Activated CD8-positive, alpha-beta memory T cell treated with anti-CD3 and anti-CD28 coated beads for 1 hour (primary cell): ENCODE measurements around the gene MYEOV.

Source experiments
- DNase-seq, 2 donors: peaks; one replicate each; pipeline ENCODE4 v3.0.0-alpha.2; 2020; ENCODE audit warnings: low read depth in 1 of 2; ENCODE audit errors: extremely low read depth in 1 of 2

Gene MYEOV

DNA sequence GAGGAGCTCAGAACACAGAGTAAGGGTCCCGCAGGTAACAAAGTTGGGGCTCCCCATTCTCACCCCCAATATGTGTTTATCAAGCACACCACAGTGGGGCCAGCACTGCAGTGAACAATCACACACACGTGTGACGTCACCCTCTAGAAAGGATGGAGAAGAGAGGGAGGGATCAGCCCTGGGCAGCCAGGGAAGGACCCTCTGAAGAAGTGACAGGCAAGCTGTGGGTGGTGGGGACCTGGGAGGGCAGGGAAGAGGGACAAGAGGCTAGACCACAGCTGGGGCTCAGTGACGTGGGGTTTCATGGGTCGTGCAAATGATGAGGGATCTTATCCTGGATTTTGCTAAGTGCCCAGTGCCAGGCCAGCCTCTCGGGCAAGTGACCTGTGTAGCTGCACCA, 28.7 kb upstream of the MYEOV start:
- DNase-seq: no peak

DNA sequence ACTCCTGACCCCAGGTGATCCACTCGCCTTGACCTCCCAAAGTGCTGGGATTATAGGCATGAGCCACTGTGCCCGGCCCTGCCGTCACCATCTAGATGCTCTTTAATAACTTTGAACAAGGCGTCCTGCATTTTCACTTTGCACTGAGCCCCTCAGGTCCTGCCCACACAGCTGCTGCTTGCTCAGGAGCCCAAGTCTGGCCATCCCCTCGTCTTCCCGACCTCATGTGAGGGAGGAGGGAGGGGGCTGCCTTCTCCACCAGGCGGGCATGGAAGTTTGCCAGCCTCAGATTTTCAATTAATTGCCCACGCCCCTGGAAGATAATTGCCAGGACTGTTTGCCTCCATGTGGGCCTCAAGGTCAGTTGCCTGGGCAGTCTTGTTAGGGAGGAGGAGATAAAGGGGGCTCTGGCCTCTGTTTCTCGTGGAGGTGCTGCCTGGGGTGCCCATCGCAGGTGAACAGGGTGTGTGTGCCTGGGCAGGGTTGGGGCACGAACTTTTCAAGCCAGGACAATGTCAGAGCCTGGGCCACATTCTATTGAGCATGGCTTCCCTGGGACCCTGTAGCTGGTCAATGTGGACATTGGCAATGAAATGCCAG, 27.9 kb upstream of the MYEOV start:
- DNase-seq: no peak

DNA sequence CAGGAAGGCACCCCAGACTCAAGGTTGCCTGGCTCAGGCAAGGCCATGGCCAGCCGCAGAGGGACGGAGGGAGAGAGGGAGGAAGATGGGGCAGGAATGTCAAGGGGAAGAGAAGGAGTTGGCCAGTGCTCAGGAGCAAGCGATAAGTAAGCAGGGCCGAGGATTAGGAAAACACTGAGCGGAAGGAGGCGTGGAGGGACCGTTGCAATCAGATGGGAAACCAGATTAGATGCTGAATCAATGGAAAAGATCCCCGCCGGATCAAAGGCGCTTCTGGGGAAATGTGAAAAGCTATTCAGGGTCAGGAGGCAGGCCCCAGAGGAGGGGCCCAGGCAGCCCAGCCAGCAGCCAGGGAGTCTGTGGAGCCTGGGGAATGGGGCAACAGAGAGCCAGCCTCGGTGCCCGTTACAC, 26.6 kb upstream of the MYEOV start:
- no peak for DNase-seq

DNA sequence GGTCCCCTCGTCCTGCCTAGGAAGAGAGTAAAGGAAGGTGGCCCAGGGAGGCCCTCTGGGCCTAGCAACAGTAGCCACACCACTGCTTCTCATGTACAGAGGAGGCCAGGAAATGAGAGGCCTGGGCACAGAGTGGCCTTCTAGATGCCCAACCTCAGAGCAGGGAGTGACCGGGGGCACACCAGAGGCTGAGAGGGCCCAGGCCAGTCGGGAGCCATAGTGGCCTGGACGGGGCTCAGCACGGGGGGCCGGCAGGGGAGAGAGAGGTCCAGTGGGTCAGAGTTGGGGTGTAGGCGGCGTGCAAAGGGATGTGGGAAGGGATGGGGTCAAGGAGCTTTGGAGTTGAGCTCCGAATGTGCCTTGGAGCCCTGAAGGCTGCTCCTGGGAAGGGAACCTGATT, 25.0 kb upstream of the MYEOV start:
- no peak for DNase-seq

DNA sequence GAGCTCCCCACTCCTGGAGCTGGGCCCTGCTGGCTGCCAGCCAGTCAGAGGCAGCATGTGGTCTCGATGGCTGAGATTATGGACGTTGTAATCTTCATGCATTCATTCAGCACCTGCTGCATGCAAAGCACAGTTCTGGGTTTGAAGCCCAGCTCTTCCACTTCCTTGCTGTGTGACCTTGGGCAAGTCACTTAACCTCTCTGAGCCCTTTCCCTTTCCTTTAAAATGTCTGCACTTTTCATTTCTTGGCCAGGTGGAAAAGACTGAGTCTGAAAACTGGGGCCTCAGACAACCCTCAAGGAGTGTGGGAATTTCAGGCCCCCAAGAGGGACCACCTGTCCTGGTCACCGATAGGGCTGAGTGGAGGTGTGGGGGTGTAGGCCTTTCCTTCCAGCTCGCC, 24.6 kb upstream of the MYEOV start:
- no peak for DNase-seq

DNA sequence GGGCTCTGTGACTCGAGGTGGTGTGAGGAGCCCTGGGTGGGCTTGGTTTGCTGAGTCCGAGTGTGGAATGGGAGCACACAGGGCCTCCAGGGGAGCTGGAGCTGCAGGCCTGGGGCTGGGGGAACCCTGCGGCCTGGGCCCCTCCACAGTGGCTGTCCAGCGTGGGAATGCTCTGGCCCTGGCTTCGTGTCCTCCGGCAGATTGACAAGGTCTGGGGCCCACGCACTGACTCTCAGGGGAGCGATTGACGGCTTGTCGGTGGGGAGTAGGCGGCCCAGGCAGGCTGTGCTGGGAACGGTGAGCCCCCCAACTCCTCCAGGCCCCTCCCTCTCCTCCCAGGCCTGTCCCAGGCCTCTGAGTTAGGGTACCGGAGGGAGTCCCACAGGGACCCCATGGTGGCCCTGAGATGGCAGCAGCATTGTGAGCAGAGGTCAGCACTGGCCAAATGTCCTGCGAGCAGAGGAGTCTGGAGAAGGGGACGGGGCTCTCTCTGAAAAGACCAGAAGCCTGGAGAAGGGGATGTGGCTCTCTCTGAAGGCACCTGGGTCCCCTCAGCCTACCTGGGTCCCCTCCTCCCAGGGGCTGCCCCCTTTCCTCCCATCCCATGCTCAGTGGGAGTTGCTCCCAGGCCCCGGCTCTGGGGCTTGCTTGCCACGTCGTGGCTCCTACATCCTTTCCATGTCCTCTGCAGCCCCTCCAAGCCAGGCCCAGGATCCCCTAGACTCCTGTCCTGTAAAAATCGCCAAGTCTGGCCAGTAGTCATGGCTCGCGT, 23.8 kb upstream of the MYEOV start:
- DNase-seq: no peak

DNA sequence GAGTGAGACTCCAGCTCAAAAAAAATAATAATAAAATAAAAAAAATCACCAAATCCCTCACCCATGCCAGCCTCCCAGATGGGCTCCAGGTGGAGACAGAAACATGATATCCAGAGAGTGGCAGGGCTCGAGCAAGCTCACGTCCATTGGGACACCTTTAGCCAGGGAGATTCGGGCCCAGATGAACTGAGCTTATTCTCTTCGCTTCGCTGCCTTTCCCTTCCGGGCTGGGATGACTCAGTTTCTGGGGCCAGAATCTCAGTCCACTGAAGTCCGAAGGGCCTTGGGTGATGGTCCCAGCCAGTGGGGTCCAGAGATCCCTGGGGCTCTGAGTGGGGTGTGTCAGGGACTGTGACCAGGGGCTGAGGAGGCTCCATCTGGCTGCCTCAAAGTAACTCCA, 23.0 kb upstream of the MYEOV start:
- no peak for DNase-seq

DNA sequence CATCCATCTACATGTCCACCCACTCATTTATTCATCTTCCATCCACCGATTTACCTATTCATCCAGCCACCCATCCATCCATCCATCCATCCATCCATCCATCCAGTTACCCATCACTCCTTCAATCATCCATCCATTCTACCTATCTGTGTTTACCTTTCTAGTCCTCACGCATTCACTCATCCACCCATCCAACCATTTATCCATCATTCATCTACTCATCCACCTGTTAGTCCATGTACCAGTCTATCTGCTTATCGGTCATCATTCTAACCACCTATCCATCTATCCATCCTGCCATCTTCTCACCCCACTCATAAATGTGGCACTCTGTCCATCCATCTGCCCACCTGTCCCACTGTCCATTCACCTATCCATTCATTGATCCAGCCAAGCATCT, 21.9 kb upstream of the MYEOV start:
- DNase-seq: no peak

DNA sequence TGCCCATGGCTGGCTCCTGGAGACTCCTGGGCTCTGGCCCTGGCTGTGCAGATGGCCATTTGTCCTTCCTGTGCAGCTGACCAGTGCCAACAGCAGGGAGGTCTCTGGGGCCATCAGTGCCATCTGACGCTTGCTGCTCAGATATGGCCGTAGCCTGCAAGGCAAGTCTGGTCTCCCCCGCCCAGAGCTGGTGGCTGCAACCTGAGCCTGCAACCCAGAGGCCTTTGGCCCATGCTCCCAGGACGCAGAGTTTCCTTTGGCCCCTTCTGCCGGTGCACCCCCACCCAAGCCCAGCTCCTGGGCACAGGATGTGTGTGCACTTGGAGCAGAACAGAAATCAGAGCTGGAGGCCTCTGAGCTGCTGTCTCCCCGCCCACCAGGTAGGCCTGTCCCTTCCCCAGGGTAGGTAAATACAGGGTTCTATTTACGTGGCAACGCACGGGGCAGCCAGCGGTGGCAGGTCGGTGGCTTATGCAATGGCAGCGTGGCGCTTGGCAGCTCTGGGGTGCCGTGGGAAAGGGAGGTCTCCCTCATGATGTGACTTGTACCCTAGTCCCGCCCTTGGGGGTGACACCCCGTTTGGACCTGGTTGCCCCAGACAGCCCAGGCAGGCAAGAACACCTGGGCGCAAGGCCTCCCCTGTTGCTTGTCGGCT, 21.0 kb upstream of the MYEOV start:
- no peak for DNase-seq

DNA sequence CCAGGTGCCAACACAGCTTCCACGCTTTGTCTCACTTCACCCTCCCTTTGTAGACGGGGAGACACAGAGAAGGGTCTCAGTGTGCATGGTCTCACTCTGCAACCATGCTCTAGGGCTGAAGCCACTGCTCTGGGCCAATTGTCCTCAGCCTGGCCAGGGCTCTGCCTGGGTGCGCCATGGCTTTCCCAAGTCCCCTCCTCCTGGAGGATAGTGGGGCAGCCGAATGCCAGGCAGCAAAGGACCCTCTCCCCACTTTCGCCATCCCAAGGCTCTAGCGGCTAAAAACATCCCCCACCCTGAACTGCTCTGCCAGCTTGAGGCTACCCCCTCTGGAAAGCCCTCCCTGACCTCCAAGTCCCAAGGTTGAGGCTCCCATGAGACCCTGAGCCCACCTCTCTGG, 20.4 kb upstream of the MYEOV start:
- no peak for DNase-seq

DNA sequence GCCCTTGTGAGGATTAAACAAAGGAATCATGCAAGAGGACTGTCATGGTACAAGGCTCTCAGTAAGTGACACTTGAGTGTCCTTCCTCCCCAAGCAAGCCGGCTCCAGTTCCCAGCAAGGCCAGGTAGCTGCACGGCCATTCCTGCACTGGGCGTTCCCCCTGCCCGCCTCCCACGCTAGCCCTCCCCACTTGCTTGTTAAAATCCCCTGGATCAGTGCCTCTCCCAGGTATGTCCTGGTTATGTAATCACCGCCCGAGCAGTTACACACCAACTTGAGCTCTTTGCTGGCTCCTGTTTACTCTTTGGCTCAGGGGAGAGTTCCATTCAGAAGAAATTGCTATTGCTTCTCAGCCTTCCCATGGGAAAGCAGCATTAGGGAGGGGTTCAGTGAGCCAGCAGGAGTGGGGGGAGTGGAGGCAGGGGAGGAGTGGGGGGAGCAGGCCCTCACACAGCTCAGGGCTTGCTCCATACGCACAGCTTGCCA, 19.4 kb upstream of the MYEOV start:
- no peak for DNase-seq

DNA sequence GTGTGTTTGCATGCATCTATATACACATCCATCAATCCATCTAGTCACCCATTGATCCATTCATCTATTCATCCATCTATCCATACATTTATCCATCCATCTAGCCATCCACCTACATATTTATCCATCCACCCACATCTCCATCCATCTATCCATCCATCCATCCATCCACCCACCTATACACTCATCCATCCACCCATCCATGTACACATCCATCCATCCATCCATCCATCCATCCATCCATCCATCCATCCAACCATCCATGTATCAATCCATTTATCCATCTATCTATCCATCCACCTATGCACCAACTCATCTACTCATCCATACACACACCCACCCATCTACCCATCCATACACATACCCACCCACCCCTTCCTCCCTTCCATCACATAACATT, 18.8 kb upstream of the MYEOV start:
- no peak for DNase-seq

DNA sequence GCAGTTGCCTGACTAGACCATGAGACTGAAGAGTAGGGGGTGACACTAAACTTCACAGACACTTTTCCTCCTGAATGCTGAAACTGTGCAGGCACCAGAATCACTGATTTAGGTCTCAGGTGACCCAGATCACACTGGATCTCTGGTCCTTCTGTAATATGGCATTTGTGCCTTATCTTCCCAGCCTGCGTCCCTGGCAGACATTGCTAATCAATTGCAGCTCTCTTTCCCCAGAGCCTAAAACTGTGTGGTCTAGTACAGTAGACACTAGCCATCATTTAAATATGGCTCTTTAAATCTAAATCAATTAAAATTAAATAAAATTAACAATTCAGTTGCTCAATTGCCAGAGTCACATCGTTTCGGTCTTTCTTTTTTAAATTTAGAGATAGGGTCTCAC, 17.8 kb upstream of the MYEOV start:
- no peak for DNase-seq

DNA sequence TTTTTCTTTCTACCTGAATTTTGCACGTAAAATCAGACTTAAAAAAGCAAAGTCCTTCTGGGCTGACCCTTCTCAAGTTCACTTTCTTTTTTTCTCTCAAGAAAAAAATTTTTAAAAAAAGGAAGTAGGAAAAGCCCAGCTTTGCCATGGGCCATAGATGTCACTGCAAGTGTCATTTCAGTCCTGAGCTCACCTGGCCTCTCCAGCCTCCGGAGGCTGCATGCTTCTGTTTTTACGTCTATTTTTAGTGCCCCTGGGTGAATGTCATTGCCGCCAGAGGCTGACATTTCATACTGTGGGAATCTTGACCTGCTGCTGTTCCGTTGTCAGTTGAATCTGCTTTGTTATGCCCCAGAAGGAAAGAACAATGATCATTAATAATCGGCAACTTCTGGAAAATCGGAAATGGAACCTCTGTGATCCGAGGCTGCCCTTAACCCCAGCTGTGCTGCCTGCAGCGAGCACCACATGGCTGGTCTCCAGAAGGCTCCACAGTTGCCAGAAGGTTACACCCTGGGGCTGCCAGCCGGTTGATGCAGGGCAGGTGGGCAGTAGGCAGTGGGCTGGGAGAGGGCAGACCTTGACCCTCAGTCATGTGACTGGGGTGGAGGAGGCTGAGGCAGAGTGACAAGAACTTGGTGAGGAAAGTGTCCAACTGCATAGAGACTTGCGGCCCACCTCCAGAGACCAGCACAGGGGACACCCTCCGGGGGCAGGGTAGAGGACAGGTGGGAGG, 16.7 kb upstream of the MYEOV start:
- no peak for DNase-seq

DNA sequence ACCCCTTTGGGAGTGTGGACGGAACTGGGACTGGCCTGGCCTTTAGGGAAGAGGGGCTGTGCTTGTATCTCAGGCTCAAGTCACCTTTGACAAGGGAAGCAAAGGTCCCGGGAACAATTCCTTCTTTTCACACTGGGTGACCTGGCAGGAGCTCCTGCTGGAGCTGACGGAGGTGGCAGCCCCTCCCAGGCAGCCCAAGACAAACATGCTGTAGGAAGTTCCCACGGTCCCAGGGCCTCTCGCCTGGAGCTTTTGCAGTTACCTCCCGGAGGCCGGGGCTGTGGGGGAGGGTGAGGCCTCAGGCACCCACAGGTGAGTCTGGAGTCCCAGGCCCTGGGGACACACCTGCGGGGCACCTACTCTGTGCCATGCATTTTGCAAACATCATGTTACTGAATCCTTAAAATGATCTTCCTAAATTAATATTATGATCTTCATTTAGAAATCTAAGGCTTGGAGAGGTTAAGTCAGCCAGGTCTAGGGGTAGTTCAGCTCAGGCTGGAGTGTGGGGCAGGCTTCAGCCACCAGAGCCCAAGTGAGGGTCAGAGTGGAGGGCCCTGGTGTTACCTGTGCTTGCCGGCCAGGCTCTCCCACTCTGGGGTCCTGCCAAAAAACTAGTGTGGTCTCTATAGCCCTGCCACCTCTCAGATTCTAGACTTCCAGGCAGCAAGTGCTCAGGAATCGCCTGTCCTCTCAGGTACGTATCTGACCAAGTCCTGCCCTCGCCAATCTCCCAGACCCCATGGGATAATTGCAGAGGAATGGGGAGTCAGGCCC, 15.7 kb upstream of the MYEOV start:
- no peak for DNase-seq

DNA sequence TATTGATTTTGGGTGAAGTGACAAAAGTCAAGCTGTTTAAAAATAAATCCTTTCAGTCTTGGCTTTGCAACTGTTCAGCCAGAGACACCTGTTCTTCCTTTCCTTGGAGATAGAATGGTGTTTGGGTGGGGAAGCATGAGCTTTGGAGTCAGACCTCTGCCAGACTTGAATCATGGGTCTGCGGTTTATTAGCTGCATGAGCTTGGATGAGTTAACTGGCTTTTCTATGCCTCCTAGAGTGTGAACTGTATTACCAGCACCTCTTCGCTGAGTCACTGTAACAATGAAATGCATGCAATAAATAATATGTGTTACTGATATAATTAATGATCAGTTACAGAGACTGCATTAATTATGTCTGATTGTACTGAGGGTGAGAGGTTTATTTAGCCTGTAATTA, 13.5 kb upstream of the MYEOV start:
- DNase-seq: no peak

DNA sequence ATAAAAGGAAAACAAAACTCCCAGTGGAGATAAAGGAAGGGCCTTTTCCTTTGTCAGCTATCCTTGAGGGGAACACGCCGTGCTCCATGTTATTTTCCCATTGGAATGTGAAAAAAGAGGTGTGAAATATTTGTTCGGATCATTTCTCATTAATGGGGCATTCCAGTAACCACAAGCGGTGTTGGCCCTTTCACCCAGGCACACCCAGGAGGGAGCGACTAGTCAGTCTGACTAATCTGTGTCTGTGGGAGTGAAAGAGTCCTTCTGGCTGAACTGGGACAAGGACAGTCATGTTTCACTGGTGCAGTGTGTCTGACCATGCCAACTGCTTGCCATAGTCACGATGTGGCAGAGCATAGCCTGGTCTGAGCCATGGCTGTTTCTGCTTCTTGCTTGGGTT, 13.0 kb upstream of the MYEOV start:
- no peak for DNase-seq

DNA sequence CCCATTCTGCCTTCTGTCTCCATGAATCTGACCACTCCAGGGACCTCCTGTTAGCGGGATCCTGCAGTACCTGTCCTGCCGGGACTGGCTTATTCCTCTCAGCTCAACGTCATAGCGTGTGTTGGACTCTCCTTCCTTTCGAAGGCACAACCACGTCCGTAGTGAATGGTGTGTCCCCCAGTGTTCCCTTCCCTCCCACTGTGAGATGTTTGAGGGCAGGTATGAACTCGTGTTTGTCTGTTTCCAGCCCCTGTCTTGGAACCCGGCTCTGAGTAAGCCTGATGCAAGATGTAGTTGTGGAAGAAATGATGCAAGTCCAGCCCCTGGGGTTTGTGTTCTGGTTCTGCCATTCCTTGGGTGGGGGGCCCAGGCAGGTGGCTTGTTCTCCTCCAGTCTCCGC, 10.5 kb upstream of the MYEOV start:
- no peak for DNase-seq

DNA sequence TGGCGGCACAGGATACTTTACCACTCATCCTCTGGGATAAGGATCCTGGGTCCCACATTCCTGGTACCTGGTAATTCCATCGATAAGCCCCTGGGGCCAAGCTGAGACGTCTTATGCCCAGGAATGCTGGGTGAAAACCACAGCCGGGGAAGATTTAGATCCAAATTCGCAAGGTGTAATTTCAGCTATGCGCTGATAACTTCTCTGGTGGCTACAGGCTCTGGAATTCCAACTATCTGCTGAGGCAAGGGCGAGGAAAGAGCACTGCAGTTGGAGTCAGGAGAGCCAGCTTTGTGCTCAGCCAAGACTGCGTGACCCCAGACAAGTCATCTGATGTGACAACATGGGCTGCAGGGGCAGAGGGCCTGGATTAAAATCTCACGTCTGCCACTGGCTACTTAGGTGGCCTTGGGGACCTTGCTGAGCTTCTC, 9.9 kb upstream of the MYEOV start:
- DNase-seq: no peak

DNA sequence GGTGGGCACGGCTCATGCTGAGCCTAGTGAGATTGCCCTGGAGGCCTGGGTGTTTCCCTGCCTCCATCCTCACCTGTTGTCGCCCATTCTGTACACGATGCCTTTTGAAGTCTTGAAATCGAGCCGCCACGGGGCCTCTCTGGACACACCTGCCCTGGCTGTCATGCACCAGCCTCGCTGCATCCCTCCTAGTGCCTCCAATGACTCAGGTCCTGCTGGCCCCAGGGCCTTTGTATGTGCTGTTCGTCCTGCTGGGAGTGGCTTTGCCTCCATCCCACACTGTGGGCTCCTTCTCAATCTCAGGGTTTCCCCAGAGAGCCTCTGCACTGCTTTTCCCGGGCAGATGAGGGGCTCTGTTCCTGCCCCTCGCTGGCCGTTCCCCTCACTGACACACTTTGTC, 8.9 kb upstream of the MYEOV start:
- DNase-seq: no peak

DNA sequence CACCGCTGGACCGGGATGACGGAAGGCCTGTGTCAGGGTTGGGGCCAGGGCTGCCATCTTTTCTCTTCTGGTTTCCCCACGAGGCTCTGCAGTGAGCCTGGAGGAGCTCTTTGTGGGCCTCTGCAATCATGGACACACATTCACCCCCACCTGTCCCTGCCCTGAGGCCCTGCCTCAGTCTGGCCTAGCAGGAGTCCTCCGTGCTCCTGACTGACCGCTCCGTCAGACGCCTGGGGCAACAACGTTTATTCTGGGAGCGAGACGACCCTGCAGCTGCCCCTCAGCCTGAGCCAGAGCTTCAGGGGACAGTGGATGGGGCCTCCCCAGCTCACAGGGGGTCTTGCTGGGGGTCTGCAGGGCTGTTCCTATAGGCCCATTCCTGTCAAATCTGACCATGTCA, 8.2 kb upstream of the MYEOV start:
- DNase-seq: no peak
